ENCODE measurements around the gene ZDHHC19. TPM values are rescaled to one million over a fixed set of nuclear protein-coding genes. Genes with fewer than 3 reads are reported as not detected.
A peak's percentile ranks its signal among the peaks of the same experiment; 100 is the strongest.
"Not testable (repeated sequence)": the region's sequence is repeated elsewhere in the genome, so short reads cannot be mapped to it uniquely, and the experiment has no call there.

ZDHHC19 gene
- total RNA-seq, 1 donor from 2014 or later = not detected

DNA sequence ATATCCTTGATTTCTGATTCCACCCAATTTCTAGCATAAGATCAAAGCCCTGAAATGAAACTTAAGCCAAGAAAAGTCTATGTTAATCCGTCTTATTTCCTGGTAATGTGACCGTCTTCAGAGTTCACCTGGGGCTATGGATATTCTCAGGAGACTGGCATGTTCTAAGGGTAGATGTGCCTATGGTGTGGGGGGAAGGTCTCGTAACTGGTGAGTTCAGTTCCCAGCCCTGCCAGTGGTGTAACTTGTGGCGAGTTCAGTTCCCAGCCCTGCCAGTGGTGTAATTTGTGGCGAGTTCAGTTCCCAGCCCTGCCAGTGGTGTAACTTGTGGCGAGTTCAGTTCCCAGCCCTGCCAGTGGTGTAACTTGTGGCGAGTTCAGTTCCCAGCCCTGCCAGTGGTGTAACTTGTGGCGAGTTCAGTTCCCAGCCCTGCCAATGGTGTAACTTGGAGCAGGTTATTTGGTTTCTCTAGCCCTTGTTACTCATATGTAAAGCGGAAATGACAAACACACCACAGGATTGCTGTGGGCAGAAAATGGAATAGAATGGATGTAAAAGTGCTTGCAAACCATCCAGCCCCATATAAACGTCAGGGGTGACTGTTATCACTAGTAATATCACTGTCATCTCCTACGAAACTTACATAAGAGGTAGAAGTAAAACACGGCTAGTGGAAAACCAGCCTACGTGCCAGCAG, 35.6 kb upstream of the ZDHHC19 start:
- H3K9me3 ChIP-seq (ENCODE audit: insufficient read depth, low read depth, low read length) = no peaks in the 10 kb centered on the region
- H3K27ac ChIP-seq (ENCODE audit: low read depth, low read length) = no peak overlapping the region
- H3K27me3 ChIP-seq (ENCODE audit: insufficient read depth, low read length) = no peaks in the 10 kb centered on the region
- no peak for TF ChIP-seq CTCF (IDR thresholded peaks at IDR 0.05; ENCODE audit: insufficient read depth, low read depth, low read length)
- no peak for TF ChIP-seq EZH2 (IDR thresholded peaks at IDR 0.05; ENCODE audit: insufficient read depth, low read length)
- H3K9ac ChIP-seq (ENCODE audit: low read length) = no peak overlapping the region
- DNase-seq (ENCODE audit: low read depth) = peak; percentile 82
- H3K79me2 ChIP-seq (ENCODE audit: insufficient read depth, low read length) = peaks cover 26% of the 10 kb centered on the region
- FAIRE-seq = no peak
- peaks cover 20% of the 10 kb centered on the region for H3K36me3 Mint-ChIP-seq (ENCODE audit: low read depth, unreplicated experiment)
- H3K27ac Mint-ChIP-seq (ENCODE audit: unreplicated experiment) = no peak overlapping the region
- H3K27me3 Mint-ChIP-seq (ENCODE audit: low read depth, unreplicated experiment) = no peaks in the 10 kb centered on the region
- no peak overlapping the region for H3K4me3 Mint-ChIP-seq (ENCODE audit: unreplicated experiment)
- H3K4me3 ChIP-seq (ENCODE audit: insufficient read depth, low read depth, low read length) = no peak overlapping the region
- H3K4me2 ChIP-seq (ENCODE audit: low read length) = no peak overlapping the region
- no peaks in the 10 kb centered on the region for H3K4me1 Mint-ChIP-seq (ENCODE audit: low read depth, unreplicated experiment)
- H4K20me1 ChIP-seq (ENCODE audit: insufficient read depth, low read length) = peaks cover 46% of the 10 kb centered on the region
- H2AFZ ChIP-seq (ENCODE audit: low read depth, low read length) = no peak overlapping the region
- no peaks in the 10 kb centered on the region for H3K4me1 ChIP-seq (ENCODE audit: insufficient read depth, low read length)
- H3K36me3 ChIP-seq (ENCODE audit: insufficient read depth, low read length) = peaks cover 32% of the 10 kb centered on the region
- no peaks in the 10 kb centered on the region for H3K9me3 Mint-ChIP-seq (ENCODE audit: unreplicated experiment)

DNA sequence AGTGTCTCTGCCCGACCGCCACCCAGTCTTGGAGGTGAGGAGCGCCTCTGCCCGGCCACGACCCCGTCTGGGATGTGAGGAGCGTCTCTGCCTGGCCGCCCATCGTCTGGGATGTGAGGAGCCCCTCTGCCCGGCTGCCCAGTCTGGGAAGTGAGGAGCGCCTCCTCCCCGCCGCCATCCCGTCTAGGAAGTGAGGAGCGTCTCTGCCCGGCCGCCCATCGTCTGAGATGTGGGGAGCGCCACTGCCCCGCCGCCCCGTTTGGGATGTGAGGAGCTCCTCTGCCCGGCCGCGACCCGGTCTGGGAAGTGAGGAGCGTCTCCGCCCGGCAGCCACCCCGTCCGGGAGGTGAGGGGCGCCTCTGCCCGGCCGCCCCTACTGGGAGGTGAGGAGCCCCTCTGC, 33.0 kb upstream of the ZDHHC19 start:
- H3K4me1 Mint-ChIP-seq (ENCODE audit: low read depth, unreplicated experiment); DNase-seq (ENCODE audit: low read depth); H3K4me3 ChIP-seq (ENCODE audit: insufficient read depth, low read depth, low read length); H3K27me3 Mint-ChIP-seq (ENCODE audit: low read depth, unreplicated experiment); H3K4me2 ChIP-seq (ENCODE audit: low read length); H3K27me3 ChIP-seq (ENCODE audit: insufficient read depth, low read length); H3K4me1 ChIP-seq (ENCODE audit: insufficient read depth, low read length); H3K27ac ChIP-seq (ENCODE audit: low read depth, low read length); FAIRE-seq; H3K79me2 ChIP-seq (ENCODE audit: insufficient read depth, low read length); H3K27ac Mint-ChIP-seq (ENCODE audit: unreplicated experiment); H3K9me3 Mint-ChIP-seq (ENCODE audit: unreplicated experiment); H3K4me3 Mint-ChIP-seq (ENCODE audit: unreplicated experiment); H3K9me3 ChIP-seq (ENCODE audit: insufficient read depth, low read depth, low read length); H3K9ac ChIP-seq (ENCODE audit: low read length); H2AFZ ChIP-seq (ENCODE audit: low read depth, low read length): not testable (repeated sequence)
- Histone ChIP-seq H3K36me3 (ENCODE audit: insufficient read depth, low read length) (peaks cover 40% of the 10 kb centered on the region), H4K20me1 (ENCODE audit: insufficient read depth, low read length) (peaks cover 43% of the 10 kb centered on the region)
- H3K36me3 Mint-ChIP-seq (ENCODE audit: low read depth, unreplicated experiment) = peaks cover 23% of the 10 kb centered on the region

DNA sequence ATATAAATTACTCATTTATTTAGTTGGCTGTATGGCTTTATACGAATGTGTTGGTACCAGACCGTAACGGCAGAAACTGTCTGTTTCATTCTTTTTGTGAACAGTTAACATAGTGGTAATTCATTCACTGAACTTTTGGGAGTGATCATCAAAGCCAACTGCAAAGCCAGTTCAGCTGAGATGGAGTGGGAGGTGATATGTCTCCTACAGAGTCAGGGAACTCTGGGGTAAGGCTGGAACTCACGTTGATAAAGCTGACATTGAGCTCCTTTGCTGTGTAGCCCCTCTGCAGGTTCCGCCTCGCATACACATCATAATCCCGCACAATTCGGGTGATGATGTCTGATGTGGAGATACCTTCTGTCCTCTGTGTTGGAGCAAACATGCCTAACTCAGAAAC, 30.5 kb upstream of the ZDHHC19 start:
- no peak overlapping the region for H3K9ac ChIP-seq (ENCODE audit: low read length)
- no peak overlapping the region for H3K4me3 ChIP-seq (ENCODE audit: insufficient read depth, low read depth, low read length)
- Mint-ChIP-seq H3K27me3 (ENCODE audit: low read depth, unreplicated experiment) (no peaks in the 10 kb centered on the region), H3K9me3 (ENCODE audit: unreplicated experiment) (no peaks in the 10 kb centered on the region), H3K4me3 (ENCODE audit: unreplicated experiment) (no peak overlapping the region), H3K27ac (ENCODE audit: unreplicated experiment) (no peak overlapping the region), H3K4me1 (ENCODE audit: low read depth, unreplicated experiment) (peaks cover 11% of the 10 kb centered on the region), H3K36me3 (ENCODE audit: low read depth, unreplicated experiment) (peaks cover 29% of the 10 kb centered on the region)
- H4K20me1 ChIP-seq (ENCODE audit: insufficient read depth, low read length) = peaks cover 25% of the 10 kb centered on the region
- TF ChIP-seq EZH2 (IDR thresholded peaks at IDR 0.05; ENCODE audit: insufficient read depth, low read length) (no peak), CTCF (IDR thresholded peaks at IDR 0.05; ENCODE audit: insufficient read depth, low read depth, low read length) (no peak)
- FAIRE-seq (no peak), DNase-seq (ENCODE audit: low read depth) (no peak)
- H3K9me3 ChIP-seq (ENCODE audit: insufficient read depth, low read depth, low read length) = no peaks in the 10 kb centered on the region
- H3K36me3 ChIP-seq (ENCODE audit: insufficient read depth, low read length) = peaks cover 44% of the 10 kb centered on the region
- H3K79me2 ChIP-seq (ENCODE audit: insufficient read depth, low read length) = no peaks in the 10 kb centered on the region
- H3K27ac ChIP-seq (ENCODE audit: low read depth, low read length) = no peak overlapping the region
- no peak overlapping the region for H3K4me2 ChIP-seq (ENCODE audit: low read length)
- H3K4me1 ChIP-seq (ENCODE audit: insufficient read depth, low read length) = no peaks in the 10 kb centered on the region
- no peaks in the 10 kb centered on the region for H3K27me3 ChIP-seq (ENCODE audit: insufficient read depth, low read length)
- no peak overlapping the region for H2AFZ ChIP-seq (ENCODE audit: low read depth, low read length)

Measured in astrocyte (in vitro differentiated cells and primary cell).